Loucy (cell line): ENCODE data around the gene DNAJB8.

Source experiments
- H2AFZ ChIP-seq: fragments of 200-600 bp; sonication (generic); 2 replicates; pipeline ENCODE4 v1.6.0; 2016; ENCODE audit warnings: antibody characterized with exemption, mild to moderate bottlenecking, low read length, moderate library complexity
- H3F3A ChIP-seq: fragments of 200-600 bp; 2 replicates; pipeline ENCODE4 v1.6.0; 2016; ENCODE audit warnings: antibody characterized with exemption, low read depth, mild to moderate bottlenecking
- H3K27me3 ChIP-seq: fragments of 200-600 bp; sonication (generic); 2 replicates; pipeline ENCODE4 v1.6.1; 2014; ENCODE audit warnings: low read length, mild to moderate bottlenecking; ENCODE audit not compliant: insufficient read depth, poor library complexity, severe bottlenecking
- H3K36me3 ChIP-seq: fragments of 200-600 bp; sonication (generic); 2 replicates; pipeline ENCODE4 v1.6.1; 2016; ENCODE audit warnings: low read length; ENCODE audit not compliant: insufficient read depth
- H3K4me1 ChIP-seq: fragments of 200-600 bp; sonication (generic); 2 replicates; pipeline ENCODE4 v1.5.1; 2014; ENCODE audit warnings: low read length, mild to moderate bottlenecking; ENCODE audit not compliant: insufficient read depth, poor library complexity, severe bottlenecking
- H3K4me2 ChIP-seq: fragments of 200-600 bp; sonication (generic); 2 replicates; pipeline ENCODE4 v1.6.0; 2014; ENCODE audit warnings: antibody characterized with exemption, low read length, low read depth, mild to moderate bottlenecking; ENCODE audit not compliant: poor library complexity, severe bottlenecking
- H3K4me3 ChIP-seq: fragments of 200-600 bp; sonication (generic); 2 replicates; pipeline ENCODE4 v1.5.1; 2014; ENCODE audit warnings: low read length, mild to moderate bottlenecking, mixed read lengths; ENCODE audit not compliant: poor library complexity, severe bottlenecking
- H3K79me2 ChIP-seq: fragments of 200-600 bp; sonication (generic); 2 replicates; pipeline ENCODE4 v1.6.1; 2014; ENCODE audit warnings: low read length; ENCODE audit not compliant: insufficient read depth
- H3K9ac ChIP-seq: fragments of 200-600 bp; sonication (generic); 2 replicates; pipeline ENCODE4 v1.6.0; 2014; ENCODE audit warnings: mild to moderate bottlenecking, low read depth, low read length, moderate library complexity; ENCODE audit not compliant: poor library complexity, severe bottlenecking
- H3K9me2 ChIP-seq: fragments of 200-600 bp; sonication (generic); replicated peaks from 2 replicates; pipeline ENCODE4 v1.6.1; 2016; ENCODE audit warnings: low read depth, low read length, mixed read lengths
- H3K9me3 ChIP-seq: fragments of 200-600 bp; sonication (generic); 2 replicates; pipeline ENCODE4 v1.6.1; 2014; ENCODE audit warnings: mild to moderate bottlenecking, antibody characterized with exemption, low read length, low read depth; ENCODE audit not compliant: insufficient read depth
- H4K20me1 ChIP-seq: fragments of 200-600 bp; sonication (generic); 2 replicates; pipeline ENCODE4 v1.6.0; 2014; ENCODE audit warnings: antibody characterized with exemption, low read length, mild to moderate bottlenecking; ENCODE audit not compliant: insufficient read depth, poor library complexity, severe bottlenecking
- EZH2phosphoT487 ChIP-seq: fragments of 200-600 bp; IDR thresholded peaks from 2 replicates; pipeline ENCODE4 v1.6.1; 2018; ENCODE audit warnings: antibody characterized with exemption, mild to moderate bottlenecking, moderate library complexity, borderline replicate concordance
- TF ChIP-seq, protein P1 (sequence below): fragments of 200-600 bp; sonication (generic); conservative IDR thresholded peaks from 2 replicates; pipeline ENCODE4 v1.5.1; 2014; ENCODE audit warnings: mild to moderate bottlenecking, antibody characterized with exemption, low read length

The DNAJB8 gene

DNA sequence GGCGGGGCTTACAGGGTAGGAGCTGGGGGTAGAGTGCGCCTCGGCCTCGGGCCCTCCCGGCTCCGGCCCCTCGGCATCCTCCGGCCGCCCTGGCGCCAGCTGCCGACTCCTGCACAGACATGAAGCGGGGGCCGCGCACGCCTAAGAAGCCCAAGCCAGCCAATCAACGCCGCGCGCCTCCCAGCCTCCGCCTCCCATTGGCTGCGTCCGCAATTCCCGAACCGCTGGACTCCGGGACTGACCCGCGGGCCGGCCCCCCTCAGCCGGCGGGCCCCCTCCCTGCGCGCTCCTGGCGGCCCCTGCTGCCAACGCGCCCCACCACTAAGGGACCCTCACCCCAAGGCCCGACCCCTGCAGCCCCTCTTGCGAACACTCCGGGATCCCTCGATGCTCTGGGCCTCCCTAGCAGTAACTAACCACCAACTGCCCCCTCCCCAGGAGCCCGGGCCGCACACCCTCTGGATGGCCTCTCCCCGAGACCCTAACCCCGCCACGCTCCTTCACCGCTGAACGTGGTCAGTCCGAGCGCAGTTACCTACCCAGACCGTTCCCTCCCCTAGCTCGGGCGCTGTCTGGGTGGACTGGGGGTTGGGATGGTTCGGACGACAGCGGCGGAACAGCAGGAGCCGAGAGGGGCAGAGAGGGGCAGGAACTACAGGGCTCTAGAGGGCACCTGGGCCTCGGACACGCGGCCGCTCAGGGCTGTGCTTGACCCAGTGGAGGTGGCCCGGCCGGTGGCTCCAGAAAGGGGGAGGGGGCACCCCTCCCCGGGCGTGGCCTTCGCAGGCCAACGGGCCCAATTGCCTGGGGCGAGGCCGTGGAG, 21.3 kb upstream of the DNAJB8 start:
- Histone ChIP-seq H3K27me3 (no peaks in the 10 kb centered on the region), H3K4me1 (peaks cover 31% of the 10 kb centered on the region)

DNA sequence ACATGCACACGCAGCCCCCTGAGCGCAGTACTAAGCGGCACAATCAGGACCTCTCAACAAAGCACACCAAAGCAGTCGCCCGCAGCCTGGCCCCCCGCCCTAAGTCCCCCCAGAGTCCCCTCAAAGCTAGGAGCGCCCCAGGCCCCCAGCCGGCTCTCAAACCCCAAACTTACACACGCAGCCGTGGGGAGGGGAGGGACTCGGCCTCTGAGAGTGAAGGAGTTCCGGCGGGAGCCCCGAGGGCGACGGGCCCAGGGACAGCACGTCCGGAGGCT, 20.8 kb upstream of the DNAJB8 start:
- Histone ChIP-seq H3K9ac (peak overlapping the region; percentile 98), H3K36me3 (no peaks in the 10 kb centered on the region), H3K9me2 (no peaks in the 10 kb centered on the region), H3K79me2 (peaks cover 45% of the 10 kb centered on the region), H3F3A (peaks cover 15% of the 10 kb centered on the region), H3K4me2 (peak overlapping the region; percentile 94), H3K4me1 (peaks cover 36% of the 10 kb centered on the region), H3K4me3 (peak overlapping the region; percentile 85), H3K27me3 (no peaks in the 10 kb centered on the region), H3K9me3 (no peaks in the 10 kb centered on the region), H4K20me1 (no peaks in the 10 kb centered on the region), H2AFZ (peak overlapping the region; percentile 51; the same call in 1 of the 2 replicates)
- TF ChIP-seq, protein P1, sequence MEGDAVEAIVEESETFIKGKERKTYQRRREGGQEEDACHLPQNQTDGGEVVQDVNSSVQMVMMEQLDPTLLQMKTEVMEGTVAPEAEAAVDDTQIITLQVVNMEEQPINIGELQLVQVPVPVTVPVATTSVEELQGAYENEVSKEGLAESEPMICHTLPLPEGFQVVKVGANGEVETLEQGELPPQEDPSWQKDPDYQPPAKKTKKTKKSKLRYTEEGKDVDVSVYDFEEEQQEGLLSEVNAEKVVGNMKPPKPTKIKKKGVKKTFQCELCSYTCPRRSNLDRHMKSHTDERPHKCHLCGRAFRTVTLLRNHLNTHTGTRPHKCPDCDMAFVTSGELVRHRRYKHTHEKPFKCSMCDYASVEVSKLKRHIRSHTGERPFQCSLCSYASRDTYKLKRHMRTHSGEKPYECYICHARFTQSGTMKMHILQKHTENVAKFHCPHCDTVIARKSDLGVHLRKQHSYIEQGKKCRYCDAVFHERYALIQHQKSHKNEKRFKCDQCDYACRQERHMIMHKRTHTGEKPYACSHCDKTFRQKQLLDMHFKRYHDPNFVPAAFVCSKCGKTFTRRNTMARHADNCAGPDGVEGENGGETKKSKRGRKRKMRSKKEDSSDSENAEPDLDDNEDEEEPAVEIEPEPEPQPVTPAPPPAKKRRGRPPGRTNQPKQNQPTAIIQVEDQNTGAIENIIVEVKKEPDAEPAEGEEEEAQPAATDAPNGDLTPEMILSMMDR, result no peak
- no peak for TF ChIP-seq EZH2phosphoT487

More for the DNA sequence above, 21.3 kb upstream of the DNAJB8 start:
- Histone ChIP-seq H3K9me2 (no peaks in the 10 kb centered on the region), H3K79me2 (peaks cover 41% of the 10 kb centered on the region), H4K20me1 (no peaks in the 10 kb centered on the region), H3K9me3 (no peaks in the 10 kb centered on the region), H3K9ac (peak overlapping the region; percentile 98), H3K4me2 (peak overlapping the region; percentile 94), H3F3A (peaks cover 15% of the 10 kb centered on the region), H3K4me3 (peak overlapping the region; percentile 85), H2AFZ (peak overlapping the region; percentile 54; the same call in 1 of the 2 replicates), H3K36me3 (no peaks in the 10 kb centered on the region)
- TF ChIP-seq, protein P1, result no peak
- no peak for TF ChIP-seq EZH2phosphoT487

DNA sequence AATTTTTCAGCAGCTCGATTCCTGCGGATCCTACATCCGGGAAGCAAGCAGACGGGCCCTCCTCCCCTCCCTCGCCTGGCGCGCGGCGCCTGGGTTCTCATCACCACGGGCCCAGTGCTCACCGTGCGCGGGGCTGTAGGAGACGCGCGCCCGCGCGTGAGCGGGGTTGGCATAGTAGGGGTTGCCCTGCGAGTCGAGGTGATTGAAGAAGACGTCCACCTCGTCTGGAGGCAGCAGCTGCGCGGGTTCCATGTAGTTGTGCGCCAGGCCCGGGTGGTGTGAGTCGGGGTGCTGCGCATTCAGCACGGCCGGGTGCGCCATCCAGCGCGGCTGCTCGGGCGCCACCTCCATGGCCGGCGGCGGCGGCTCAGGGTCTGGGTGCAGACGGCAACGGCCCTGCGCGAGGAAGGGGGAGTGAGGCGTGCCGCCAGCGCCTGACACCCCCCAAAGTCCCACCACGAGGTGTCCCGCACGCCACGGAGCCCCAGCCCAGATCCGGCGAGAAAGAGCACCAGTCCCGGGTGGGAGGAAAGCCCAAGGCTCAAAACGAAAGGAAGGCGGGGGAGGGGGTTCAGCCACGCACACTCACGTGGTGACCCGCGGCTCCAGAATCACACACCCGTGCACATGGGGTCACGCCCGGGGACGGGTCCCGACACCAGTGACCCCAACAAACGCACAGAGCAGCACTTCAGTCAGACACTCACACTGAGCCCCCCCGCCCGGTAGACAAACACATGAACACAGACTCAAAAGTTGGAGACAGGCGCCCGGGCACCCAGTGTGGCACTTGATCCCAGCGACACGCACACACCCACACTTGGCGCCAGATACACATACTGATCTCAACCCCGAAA, 20.2 kb upstream of the DNAJB8 start:
- Histone ChIP-seq H3K9me3 (no peaks in the 10 kb centered on the region), H3K9ac (peak overlapping the region; percentile 98), H3K79me2 (peaks cover 50% of the 10 kb centered on the region), H3K4me3 (peak overlapping the region; percentile 85), H3K4me2 (peak overlapping the region; percentile 94), H3F3A (peaks cover 15% of the 10 kb centered on the region), H4K20me1 (no peaks in the 10 kb centered on the region), H3K36me3 (no peaks in the 10 kb centered on the region), H3K27me3 (no peaks in the 10 kb centered on the region), H3K4me1 (peaks cover 42% of the 10 kb centered on the region), H3K9me2 (no peaks in the 10 kb centered on the region), H2AFZ (peak overlapping the region; percentile 51; the same call in 1 of the 2 replicates)
- no peak for TF ChIP-seq EZH2phosphoT487
- TF ChIP-seq, protein P1, result no peak
